Parathyroid adenoma (tissue), 2 donors: Measurements from ENCODE around the gene STARD13.

Source experiments
- H2AFZ ChIP-seq: fragments of 300-600 bp; sonication (generic); one replicate; pipeline ENCODE4 v1.7.0; 2017; ENCODE audit warnings: antibody characterized with exemption, mild to moderate bottlenecking
- H3K27ac ChIP-seq: fragments of 300-600 bp; sonication (generic); one replicate; pipeline ENCODE4 v1.7.0; 2017
- H3K27me3 ChIP-seq: fragments of 300-600 bp; sonication (generic); one replicate; pipeline ENCODE4 v1.7.0; 2017; ENCODE audit warnings: low read length; ENCODE audit not compliant: control insufficient read depth, insufficient read depth
- H3K36me3 ChIP-seq: fragments of 300-600 bp; sonication (generic); one replicate; pipeline ENCODE4 v1.7.0; 2017; ENCODE audit warnings: low read length; ENCODE audit not compliant: control insufficient read depth, insufficient read depth
- H3K4me1 ChIP-seq: fragments of 300-600 bp; sonication (generic); one replicate; pipeline ENCODE4 v1.7.0; 2017; ENCODE audit warnings: control low read depth
- H3K4me2 ChIP-seq: fragments of 300-600 bp; sonication (generic); one replicate; pipeline ENCODE4 v1.7.0; 2017; ENCODE audit warnings: low read length
- H3K4me3 ChIP-seq: fragments of 300-600 bp; sonication (generic); one replicate; pipeline ENCODE4 v1.7.0; 2017; ENCODE audit warnings: low read depth, low read length
- H3K79me2 ChIP-seq: fragments of 300-600 bp; sonication (generic); one replicate; pipeline ENCODE4 v1.7.0; 2017; ENCODE audit warnings: control low read depth
- H3K9ac ChIP-seq: fragments of 300-600 bp; sonication (generic); one replicate; pipeline ENCODE4 v1.7.0; 2017; ENCODE audit warnings: mild to moderate bottlenecking
- H3K9me3 ChIP-seq: fragments of 300-600 bp; sonication (generic); one replicate; pipeline ENCODE4 v1.7.0; 2017; ENCODE audit warnings: low read length; ENCODE audit not compliant: control insufficient read depth
- CTCF ChIP-seq: fragments of 300-600 bp; sonication (generic); IDR thresholded peaks from one replicate; pipeline ENCODE4 v1.7.0; 2017; ENCODE audit warnings: antibody characterized with exemption, mild to moderate bottlenecking
- donor health status: primary hyperparathyroidism.

Gene STARD13

GRCh38 chr13:33184112-33184490 lies 101.5 kb downstream of the STARD13 start:
- H2AFZ ChIP-seq = no peak overlapping the region
- no peaks in the 10 kb centered on the region for H3K79me2 ChIP-seq
- no peak overlapping the region for H3K4me2 ChIP-seq
- no peaks in the 10 kb centered on the region for H3K27me3 ChIP-seq
- no peak overlapping the region for H3K9ac ChIP-seq
- no peaks in the 10 kb centered on the region for H3K9me3 ChIP-seq
- no peaks in the 10 kb centered on the region for H3K4me1 ChIP-seq
- no peaks in the 10 kb centered on the region for H3K36me3 ChIP-seq
- H3K27ac ChIP-seq = no peak overlapping the region
- H3K4me3 ChIP-seq = no peak overlapping the region
- no peak for TF ChIP-seq CTCF

- Histone ChIP-seq H3K4me1 (no peaks in the 10 kb centered on the region), H3K9me3 (no peaks in the 10 kb centered on the region), H2AFZ (no peak overlapping the region), H3K27ac (no peak overlapping the region), H3K4me3 (no peak overlapping the region), H3K36me3 (no peaks in the 10 kb centered on the region), H3K79me2 (no peaks in the 10 kb centered on the region), H3K27me3 (no peaks in the 10 kb centered on the region), H3K9ac (no peak overlapping the region), H3K4me2 (no peak overlapping the region)
- no peak for TF ChIP-seq CTCF
Measured at GRCh38 chr13:33183431-33184111, 102.0 kb downstream of the STARD13 start.

GRCh38 chr13:33182729-33183128 lies 102.8 kb downstream of the STARD13 start:
- H3K36me3 ChIP-seq = no peaks in the 10 kb centered on the region
- no peaks in the 10 kb centered on the region for H3K27me3 ChIP-seq
- no peaks in the 10 kb centered on the region for H3K4me1 ChIP-seq
- H3K4me2 ChIP-seq = no peak overlapping the region
- no peak overlapping the region for H3K27ac ChIP-seq
- H3K4me3 ChIP-seq = no peak overlapping the region
- no peaks in the 10 kb centered on the region for H3K9me3 ChIP-seq
- no peak overlapping the region for H2AFZ ChIP-seq
- no peaks in the 10 kb centered on the region for H3K79me2 ChIP-seq
- no peak overlapping the region for H3K9ac ChIP-seq
- TF ChIP-seq CTCF = no peak

- Histone ChIP-seq H3K36me3 (no peaks in the 10 kb centered on the region), H3K9me3 (no peaks in the 10 kb centered on the region), H3K27me3 (no peaks in the 10 kb centered on the region), H3K27ac (no peak overlapping the region), H3K79me2 (no peaks in the 10 kb centered on the region), H3K9ac (no peak overlapping the region), H3K4me2 (no peak overlapping the region), H3K4me3 (no peak overlapping the region), H3K4me1 (peaks cover 2% of the 10 kb centered on the region), H2AFZ (no peak overlapping the region)
- TF ChIP-seq CTCF = no peak
Measured at GRCh38 chr13:33181264-33181663, 104.3 kb downstream of the STARD13 start.

GRCh38 chr13:33180122-33180804 lies 105.3 kb downstream of the STARD13 start:
- Histone ChIP-seq H3K9me3 (no peaks in the 10 kb centered on the region), H3K27ac (no peak overlapping the region), H3K27me3 (no peaks in the 10 kb centered on the region), H3K9ac (no peak overlapping the region), H3K4me2 (no peak overlapping the region), H3K79me2 (no peaks in the 10 kb centered on the region), H3K4me1 (peaks cover 8% of the 10 kb centered on the region), H3K4me3 (no peak overlapping the region), H3K36me3 (no peaks in the 10 kb centered on the region), H2AFZ (no peak overlapping the region)
- no peak for TF ChIP-seq CTCF
